HCT116 (cell line): ENCODE measurements around the gene THOC6. TPM values are rescaled to one million over a fixed set of nuclear protein-coding genes. Genes with fewer than 3 reads are reported as not detected.
"Not testable (repeated sequence)": the region's sequence is repeated elsewhere in the genome, so short reads cannot be mapped to it uniquely, and the experiment has no call there.

Source experiments
- ATAC-seq: fragments of 200-7000 bp; cut with Tn5 transposase; 2 replicates; pipeline ENCODE4 v1.9.1; 2020; ENCODE audit warnings: mild to moderate bottlenecking, moderate library complexity
- BruUV-seq: library from RNA; stranded (reverse); fragments of 400-500 nt; replicated peaks from 2 replicates; lab custom pipeline; 2021; lab: Mats Ljungman, UMichigan
- CTCF ChIA-PET: fragments of 300-600 bp; sonication (Branson Sonifier 250); formaldehyde crosslinking; loops from one replicate; lab custom pipeline; 2021; ENCODE audit warnings: antibody characterized with exemption; lab: Charles Lee
- POLR2A ChIA-PET: fragments of 300-600, 350-600 bp; sonication (Branson Sonifier 250); formaldehyde crosslinking; loops from one replicate; lab custom pipeline; 2021; ENCODE audit warnings: antibody characterized with exemption; lab: Charles Lee
- RAD21 ChIA-PET, 2 experiments: fragments of 300-600 bp; sonication (Branson Sonifier 250); formaldehyde crosslinking; loops; one replicate each; lab custom pipeline; 2023; ENCODE audit warnings: low total read pairs in 2 of 2; ENCODE audit not compliant: uncharacterized antibody in 2 of 2, unreplicated experiment in 2 of 2, low non-redundant PET in 1 of 2; lab: Charles Lee
- DNase-seq: peaks from one replicate; pipeline ENCODE4 v3.0.0-alpha.2; 2010; ENCODE audit warnings: low read depth, low spot score
- H2AFZ ChIP-seq: fragments of 200-600 bp; shearing (Covaris generic), sonication (generic); 2 replicates; pipeline ENCODE4 v1.6.1; 2017; ENCODE audit warnings: low read depth, mixed run types, mixed read lengths, antibody characterized with exemption, low read length; ENCODE audit not compliant: poor library complexity, severe bottlenecking
- H3K27ac ChIP-seq: 2 replicates; pipeline ENCODE4 v1.5.1; 2012; ENCODE audit warnings: low read depth, low read length
- H3K27me3 ChIP-seq: fragments of 200-600 bp; sonication (generic); 2 replicates; pipeline ENCODE4 v1.6.1; 2016; ENCODE audit warnings: mixed run types, low read length, mixed read lengths; ENCODE audit not compliant: insufficient read depth
- H3K36me3 ChIP-seq, 2 experiments: fragments of 200-500 bp in 1 of 2; fragments of 200-600 bp in 1 of 2; sonication (Bioruptor generic) in 1 of 2; sonication (generic) in 1 of 2; 2 replicates each; pipeline versions ENCODE4 v1.5.1 to v1.6.1; 2014 to 2016; ENCODE audit warnings: low read length in 2 of 2, inconsistent platforms in 1 of 2, mixed read lengths in 1 of 2, mixed run types in 1 of 2; ENCODE audit not compliant: insufficient read depth in 2 of 2, control insufficient read depth in 1 of 2
- H3K4me1 ChIP-seq, 2 experiments: fragments of 200-600 bp in 1 of 2; sonication (generic) in 1 of 2; 2 replicates each; pipeline versions ENCODE4 v1.5.1 to v1.6.1; 2012 to 2017; ENCODE audit warnings: low read length in 2 of 2, inconsistent platforms in 1 of 2, mild to moderate bottlenecking in 1 of 2, mixed read lengths in 1 of 2, mixed run types in 1 of 2, moderate library complexity in 1 of 2; ENCODE audit not compliant: insufficient read depth in 2 of 2, control insufficient read depth in 1 of 2
- H3K4me2 ChIP-seq: fragments of 200-600 bp; sonication (generic); 2 replicates; pipeline ENCODE4 v1.6.1; 2017; ENCODE audit warnings: mixed run types, low read length, mixed read lengths
- H3K4me3 ChIP-seq, 2 experiments: fragments of 200-600 bp in 1 of 2; sonication (generic) in 1 of 2; replicated peaks in 1 of 2; 2 replicates each; pipeline ENCODE4 v1.5.1; 2011 to 2016; ENCODE audit warnings: low read length in 2 of 2, control low read depth in 1 of 2, low read depth in 1 of 2, mild to moderate bottlenecking in 1 of 2, mixed read lengths in 1 of 2, mixed run types in 1 of 2
- H3K79me2 ChIP-seq: fragments of 200-600 bp; sonication (generic); 2 replicates; pipeline ENCODE4 v1.6.1; 2017; ENCODE audit warnings: mild to moderate bottlenecking, mixed run types, low read length, moderate library complexity, mixed read lengths; ENCODE audit not compliant: insufficient read depth
- H3K9ac ChIP-seq: fragments of 200-600 bp; sonication (generic); 2 replicates; pipeline ENCODE4 v1.6.1; 2016; ENCODE audit warnings: low read length, mixed read lengths
- H3K9me2 ChIP-seq: fragments of 200-600 bp; sonication (generic), shearing (Covaris generic); 2 replicates; pipeline ENCODE4 v1.6.1; 2017; ENCODE audit warnings: mixed run types, mild to moderate bottlenecking, moderate library complexity; ENCODE audit not compliant: insufficient read depth
- H3K9me3 ChIP-seq, 2 experiments: fragments of 200-500 bp in 1 of 2; fragments of 200-600 bp in 1 of 2; sonication (Bioruptor generic) in 1 of 2; sonication (generic) in 1 of 2; 2 replicates each; pipeline ENCODE4 v1.6.1; 2014 to 2017; ENCODE audit warnings: low read length in 2 of 2, mixed read lengths in 2 of 2, inconsistent platforms in 1 of 2, low read depth in 1 of 2, mild to moderate bottlenecking in 1 of 2, mixed run types in 1 of 2, moderate library complexity in 1 of 2; ENCODE audit not compliant: control insufficient read depth in 1 of 2, insufficient read depth in 1 of 2
- H4K20me1 ChIP-seq: fragments of 200-600 bp; sonication (generic), shearing (Covaris generic); 2 replicates; pipeline ENCODE4 v1.6.1; 2017; ENCODE audit warnings: mixed run types, mild to moderate bottlenecking, moderate library complexity; ENCODE audit not compliant: insufficient read depth
- CEBPB ChIP-seq: IDR thresholded peaks from 2 replicates; pipeline ENCODE4 v1.6.1; 2012; ENCODE audit warnings: low read depth
- POLR2AphosphoS5 ChIP-seq: IDR thresholded peaks from 2 replicates; pipeline ENCODE4 v1.6.1; 2011; ENCODE audit warnings: mild to moderate bottlenecking, low read depth, low read length, moderate library complexity
- RAD21 ChIP-seq: IDR thresholded peaks from 2 replicates; pipeline ENCODE4 v1.6.1; 2012; ENCODE audit warnings: low read depth, mild to moderate bottlenecking
- ZFX ChIP-seq: fragments of 450-650 bp; IDR thresholded peaks from 2 replicates; pipeline ENCODE4 v1.6.1; 2017
- ZNF274 ChIP-seq: fragments of 200-500 bp; sonication (Bioruptor generic); IDR thresholded peaks from 2 replicates; pipeline ENCODE4 v1.6.1; 2014; ENCODE audit warnings: mild to moderate bottlenecking, low read depth, low read length, inconsistent platforms
- intact Hi-C: fragments of 100-400 bp; cut with micrococcal nuclease; formaldehyde crosslinking; loops from 2 replicates; pipeline ENCODE4 v1.10.0; 2022
- total RNA-seq: library from RNA; stranded (reverse); gene quantifications from one replicate; pipeline ENCODE4 v1.2.1, GENCODE V29; 2021; ENCODE audit not compliant: unreplicated experiment
- TF ChIP-seq, protein P1 (sequence below): IDR thresholded peaks from 2 replicates; pipeline ENCODE4 v1.6.1; 2012
- TF ChIP-seq, protein P2 (sequence below): IDR thresholded peaks from 2 replicates; pipeline ENCODE4 v1.6.1; 2012; ENCODE audit warnings: low read depth

THOC6 gene
- total RNA-seq, 1 experiment from 2014 or later = 62.9 TPM

DNA sequence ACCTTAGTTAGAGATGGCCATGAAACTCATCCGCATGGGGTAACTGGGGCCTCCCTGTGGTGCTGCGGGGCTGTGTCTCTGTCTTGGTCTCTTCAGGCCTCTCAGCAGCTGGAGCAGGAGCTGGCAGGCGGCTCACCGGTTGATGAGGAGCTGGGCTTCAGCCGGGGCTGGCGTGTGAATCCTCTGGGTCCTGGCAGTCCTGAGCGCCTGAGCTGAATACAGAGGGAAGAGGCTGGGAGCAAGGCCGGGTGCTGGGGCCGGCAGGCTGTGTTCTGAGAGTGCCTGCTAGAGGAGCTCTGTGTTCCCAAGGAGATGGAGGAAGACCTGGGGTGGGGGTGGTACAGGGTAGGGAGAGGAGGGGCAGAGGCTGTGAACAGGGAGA, 31.9 kb downstream of the THOC6 start:
- RAD21 ChIA-PET, H3K79me2 ChIP-seq, H3K36me3 ChIP-seq, H3K4me2 ChIP-seq, DNase-seq, H3K4me3 ChIP-seq, H3K9ac ChIP-seq, POLR2A ChIA-PET, CTCF ChIA-PET, H3K9me3 ChIP-seq, ATAC-seq, H2AFZ ChIP-seq, H3K27me3 ChIP-seq, H3K9me2 ChIP-seq, BruUV-seq, H4K20me1 ChIP-seq, H3K27ac ChIP-seq: not testable (repeated sequence)
- H3K4me1 ChIP-seq = peaks cover 0 to 26% of the 10 kb centered on the region in 2 experiments; a peak in 3 of 4 replicates
- intact Hi-C loops = loop anchor here (10.0 kb wide), 1 partner anchor 119 kb away; no protein-coding TSS in a partner anchor

DNA sequence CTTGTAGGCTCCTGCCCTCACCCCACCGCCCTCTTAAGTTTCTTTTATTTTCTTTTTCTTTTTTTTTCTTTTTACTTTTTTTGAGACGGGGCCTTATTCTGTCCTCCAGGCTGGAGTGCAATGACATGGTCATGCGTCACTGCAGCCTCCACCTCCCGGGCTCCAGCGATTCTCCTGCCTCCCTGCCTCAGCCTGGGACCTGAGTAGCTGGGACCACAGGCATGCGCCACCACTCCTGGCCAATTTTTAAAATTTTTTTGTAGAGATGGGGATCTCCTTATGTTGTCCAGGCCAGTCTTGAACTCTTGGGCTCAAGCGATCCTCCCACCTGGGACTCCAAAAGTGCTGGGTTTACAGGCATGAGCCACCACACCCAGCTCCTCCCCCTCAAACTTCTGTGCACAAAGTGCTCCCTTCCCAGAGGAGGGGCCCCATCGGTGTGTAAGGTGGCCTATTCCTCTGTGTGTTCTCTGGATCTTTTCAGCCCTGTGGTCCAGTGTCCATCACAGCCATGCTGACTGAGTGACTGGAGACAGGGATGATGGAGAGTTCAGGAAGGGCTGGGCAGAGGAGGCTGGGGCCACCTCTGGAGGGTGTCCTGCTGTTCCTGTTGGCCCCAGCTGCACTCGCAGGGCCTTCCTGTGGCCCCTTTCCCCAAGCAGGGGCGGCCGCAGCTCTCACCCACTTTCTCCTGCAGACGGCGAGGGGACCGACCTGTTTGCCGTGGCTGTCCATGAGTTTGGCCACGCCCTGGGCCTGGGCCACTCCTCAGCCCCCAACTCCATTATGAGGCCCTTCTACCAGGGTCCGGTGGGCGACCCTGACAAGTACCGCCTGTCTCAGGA, 32.7 kb downstream of the THOC6 start:
- POLR2A ChIA-PET = no interaction called here
- H3K4me3 ChIP-seq = no peak overlapping the region
- H3K4me2 ChIP-seq = no peak overlapping the region
- no peak overlapping the region for H3K9ac ChIP-seq
- no peak overlapping the region for H2AFZ ChIP-seq
- H3K79me2 ChIP-seq = no peaks in the 10 kb centered on the region
- CTCF ChIA-PET = interaction anchor here (0.6 kb wide), 1 partner anchor 9 kb away, joined by 4 read pairs; no protein-coding TSS in a partner anchor
- H3K4me1 ChIP-seq = peaks cover 0 to 23% of the 10 kb centered on the region in 2 experiments; a peak in 3 of 4 replicates
- no peak overlapping the region for H3K27ac ChIP-seq
- no peak for TF ChIP-seq CEBPB
- no peak for TF ChIP-seq RAD21
- no peak for TF ChIP-seq ZFX
- TF ChIP-seq, protein P1, sequence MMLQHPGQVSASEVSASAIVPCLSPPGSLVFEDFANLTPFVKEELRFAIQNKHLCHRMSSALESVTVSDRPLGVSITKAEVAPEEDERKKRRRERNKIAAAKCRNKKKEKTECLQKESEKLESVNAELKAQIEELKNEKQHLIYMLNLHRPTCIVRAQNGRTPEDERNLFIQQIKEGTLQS = no peak
- TF ChIP-seq POLR2AphosphoS5 = no peak
- TF ChIP-seq ZNF274 = no peak
- TF ChIP-seq, protein P2, sequence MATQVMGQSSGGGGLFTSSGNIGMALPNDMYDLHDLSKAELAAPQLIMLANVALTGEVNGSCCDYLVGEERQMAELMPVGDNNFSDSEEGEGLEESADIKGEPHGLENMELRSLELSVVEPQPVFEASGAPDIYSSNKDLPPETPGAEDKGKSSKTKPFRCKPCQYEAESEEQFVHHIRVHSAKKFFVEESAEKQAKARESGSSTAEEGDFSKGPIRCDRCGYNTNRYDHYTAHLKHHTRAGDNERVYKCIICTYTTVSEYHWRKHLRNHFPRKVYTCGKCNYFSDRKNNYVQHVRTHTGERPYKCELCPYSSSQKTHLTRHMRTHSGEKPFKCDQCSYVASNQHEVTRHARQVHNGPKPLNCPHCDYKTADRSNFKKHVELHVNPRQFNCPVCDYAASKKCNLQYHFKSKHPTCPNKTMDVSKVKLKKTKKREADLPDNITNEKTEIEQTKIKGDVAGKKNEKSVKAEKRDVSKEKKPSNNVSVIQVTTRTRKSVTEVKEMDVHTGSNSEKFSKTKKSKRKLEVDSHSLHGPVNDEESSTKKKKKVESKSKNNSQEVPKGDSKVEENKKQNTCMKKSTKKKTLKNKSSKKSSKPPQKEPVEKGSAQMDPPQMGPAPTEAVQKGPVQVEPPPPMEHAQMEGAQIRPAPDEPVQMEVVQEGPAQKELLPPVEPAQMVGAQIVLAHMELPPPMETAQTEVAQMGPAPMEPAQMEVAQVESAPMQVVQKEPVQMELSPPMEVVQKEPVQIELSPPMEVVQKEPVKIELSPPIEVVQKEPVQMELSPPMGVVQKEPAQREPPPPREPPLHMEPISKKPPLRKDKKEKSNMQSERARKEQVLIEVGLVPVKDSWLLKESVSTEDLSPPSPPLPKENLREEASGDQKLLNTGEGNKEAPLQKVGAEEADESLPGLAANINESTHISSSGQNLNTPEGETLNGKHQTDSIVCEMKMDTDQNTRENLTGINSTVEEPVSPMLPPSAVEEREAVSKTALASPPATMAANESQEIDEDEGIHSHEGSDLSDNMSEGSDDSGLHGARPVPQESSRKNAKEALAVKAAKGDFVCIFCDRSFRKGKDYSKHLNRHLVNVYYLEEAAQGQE = no peak
- intact Hi-C loops = loop anchor here (10.0 kb wide), 1 partner anchor 118 kb away; no protein-coding TSS in a partner anchor
- RAD21 ChIA-PET = no interaction called here
- no TSS peak for BruUV-seq
- no peaks in the 10 kb centered on the region for H3K27me3 ChIP-seq
- DNase-seq (no peak), ATAC-seq (no peak)
- no peaks in the 10 kb centered on the region for H3K9me2 ChIP-seq
- H4K20me1 ChIP-seq = no peaks in the 10 kb centered on the region
- no peaks in the 10 kb centered on the region for H3K36me3 ChIP-seq
- no peaks in the 10 kb centered on the region for H3K9me3 ChIP-seq
